H1 (cell line): ENCODE results near the gene THBS1. TPM values are rescaled to one million over a fixed set of nuclear protein-coding genes. Genes with fewer than 3 reads are reported as not detected.

Experiments
- CTCF ChIA-PET: fragments of 300-600 bp; sonication (Branson Sonifier 250); formaldehyde crosslinking; loops from one replicate; lab custom pipeline; 2021; ENCODE audit not compliant: partially characterized antibody; lab: Charles Lee
- POLR2A ChIA-PET: fragments of 300-600 bp; sonication (Branson Sonifier 250); formaldehyde crosslinking; loops from one replicate; lab custom pipeline; 2021; ENCODE audit warnings: inconsistent platforms; ENCODE audit not compliant: partially characterized antibody; lab: Charles Lee
- DNase-seq, 2 experiments: peaks; one replicate each; pipeline versions ENCODE4 v3.0.0 to v3.0.0-alpha.2; 2010 to 2022; ENCODE audit warnings: low spot score in 2 of 2, low read depth in 1 of 2, mixed read lengths in 1 of 2
- FAIRE-seq: peaks from 2 replicates; lab custom pipeline; 2011; peaks lifted over from hg19 to GRCh38; lab: Jason Lieb, UNC
- H2AFZ ChIP-seq: 2 replicates; pipeline ENCODE4 v1.8.1; 2012; ENCODE audit warnings: low read length, inconsistent platforms
- H2AK5ac ChIP-seq: 2 replicates; pipeline ENCODE4 v1.6.1; 2013; ENCODE audit warnings: low read depth, low read length
- H2BK120ac ChIP-seq: replicated peaks from 2 replicates; pipeline ENCODE3; 2013; ENCODE audit warnings: low read depth, low read length, inconsistent platforms
- H2BK12ac ChIP-seq: 2 replicates; pipeline ENCODE4 v1.6.1; 2013; ENCODE audit warnings: low read depth, low read length
- H2BK15ac ChIP-seq: 2 replicates; pipeline ENCODE4 v1.6.1; 2013; ENCODE audit warnings: low read length
- H2BK20ac ChIP-seq: 2 replicates; pipeline ENCODE4 v1.6.1; 2013; ENCODE audit warnings: low read length
- H2BK5ac ChIP-seq: 2 replicates; pipeline ENCODE4 v1.6.1; 2013; ENCODE audit warnings: low read depth, low read length
- H3K14ac ChIP-seq: 2 replicates; pipeline ENCODE4 v1.6.1; 2013; ENCODE audit warnings: inconsistent platforms; ENCODE audit not compliant: insufficient read length
- H3K18ac ChIP-seq: 2 replicates; pipeline ENCODE4 v1.6.1; 2013; ENCODE audit warnings: low read length; ENCODE audit errors: extremely low read depth
- H3K23ac ChIP-seq: 2 replicates; pipeline ENCODE4 v1.6.1; 2013; ENCODE audit warnings: inconsistent platforms; ENCODE audit not compliant: insufficient read length
- H3K23me2 ChIP-seq: 2 replicates; pipeline ENCODE4 v1.6.1; 2013; ENCODE audit warnings: low read depth, low read length
- H3K27ac ChIP-seq: 2 replicates; pipeline ENCODE4 v1.6.1; 2011; ENCODE audit warnings: low read depth, low read length, inconsistent platforms
- H3K27me3 ChIP-seq, 4 experiments: replicated peaks in 1 of 4; 1 replicate in 1 of 4; 2 replicates in 3 of 4; pipeline versions ENCODE4 v1.6.1 to v1.8.1; 2011 to 2013; ENCODE audit warnings: low read length in 3 of 4, mild to moderate bottlenecking in 3 of 4, inconsistent platforms in 2 of 4, mixed read lengths in 2 of 4, moderate library complexity in 1 of 4; ENCODE audit not compliant: control insufficient read depth in 3 of 4, insufficient read depth in 3 of 4; ENCODE audit errors: extremely low read depth in 1 of 4
- H3K36me3 ChIP-seq, 4 experiments: 2 replicates each; pipeline versions ENCODE4 v1.6.1 to v1.8.1; 2011 to 2013; ENCODE audit warnings: mild to moderate bottlenecking in 4 of 4, low read length in 3 of 4, moderate library complexity in 2 of 4, control low read depth in 1 of 4, inconsistent platforms in 1 of 4; ENCODE audit not compliant: insufficient read depth in 4 of 4, control insufficient read depth in 2 of 4
- H3K4ac ChIP-seq: replicated peaks from 2 replicates; pipeline ENCODE3; 2013; ENCODE audit warnings: low read length, low read depth, mixed read lengths, inconsistent platforms; ENCODE audit not compliant: insufficient read length
- H3K4me1 ChIP-seq, 4 experiments: replicated peaks in 1 of 4; 1 replicate in 1 of 4; 2 replicates in 3 of 4; pipeline versions ENCODE4 v1.6.1 to v1.8.1; 2011 to 2013; ENCODE audit warnings: low read length in 3 of 4, inconsistent platforms in 2 of 4, mixed read lengths in 1 of 4; ENCODE audit not compliant: insufficient read depth in 4 of 4, control insufficient read depth in 3 of 4
- H3K4me2 ChIP-seq, 2 experiments: 2 replicates each; pipeline versions ENCODE4 v1.6.1 to v1.8.1; 2011 to 2013; ENCODE audit warnings: low read depth in 2 of 2, low read length in 2 of 2, control low read depth in 1 of 2, inconsistent platforms in 1 of 2, mild to moderate bottlenecking in 1 of 2; ENCODE audit not compliant: insufficient read depth in 1 of 2
- H3K4me3 ChIP-seq, 4 experiments: fragments of 200-600, 300-600 bp in 1 of 4; sonication (generic), shearing (Covaris generic), sonication (Bioruptor Twin) in 1 of 4; 2 replicates each; pipeline versions ENCODE4 v1.5.1 to v1.8.1; 2011 to 2016; ENCODE audit warnings: low read length in 4 of 4, low read depth in 3 of 4, control low read depth in 2 of 4, inconsistent platforms in 2 of 4, mild to moderate bottlenecking in 2 of 4, mixed read lengths in 1 of 4, moderate library complexity in 1 of 4; ENCODE audit not compliant: insufficient read depth in 2 of 4; ENCODE audit errors: extremely low read depth in 1 of 4
- H3K56ac ChIP-seq: replicated peaks from 2 replicates; pipeline ENCODE3; 2013; ENCODE audit warnings: low read depth, mild to moderate bottlenecking, mixed read lengths, low read length, inconsistent platforms; ENCODE audit not compliant: insufficient read length
- H3K79me1 ChIP-seq: 2 replicates; pipeline ENCODE4 v1.6.1; 2013; ENCODE audit warnings: low read depth, low read length, control low read depth
- H3K79me2 ChIP-seq, 2 experiments: 2 replicates each; pipeline versions ENCODE4 v1.6.1 to v1.8.1; 2012 to 2013; ENCODE audit warnings: low read length in 2 of 2, mild to moderate bottlenecking in 2 of 2, inconsistent platforms in 1 of 2; ENCODE audit not compliant: insufficient read depth in 2 of 2, control insufficient read depth in 1 of 2
- H3K9ac ChIP-seq, 4 experiments: replicated peaks in 1 of 4; 1 replicate in 1 of 4; 2 replicates in 3 of 4; pipeline versions ENCODE4 v1.6.1 to v1.8.1; 2011 to 2013; ENCODE audit warnings: low read depth in 3 of 4, low read length in 3 of 4, control low read depth in 2 of 4, mild to moderate bottlenecking in 2 of 4, moderate library complexity in 2 of 4, inconsistent platforms in 1 of 4; ENCODE audit errors: extremely low read depth in 1 of 4
- H3K9me3 ChIP-seq, 2 experiments: 2 replicates each; pipeline versions ENCODE4 v1.6.1 to v1.8.1; 2012 to 2013; ENCODE audit warnings: mild to moderate bottlenecking in 2 of 2, moderate library complexity in 2 of 2, control low read depth in 1 of 2, inconsistent platforms in 1 of 2, low read depth in 1 of 2, low read length in 1 of 2, mixed read lengths in 1 of 2; ENCODE audit not compliant: insufficient read depth in 2 of 2
- H4K20me1 ChIP-seq, 2 experiments: replicated peaks in 1 of 2; 2 replicates each; pipeline versions ENCODE3 to v1.8.1; 2011 to 2013; ENCODE audit warnings: inconsistent platforms in 2 of 2, low read length in 2 of 2, mild to moderate bottlenecking in 1 of 2; ENCODE audit not compliant: insufficient read depth in 2 of 2, control insufficient read depth in 1 of 2
- H4K5ac ChIP-seq: 2 replicates; pipeline ENCODE4 v1.6.1; 2013; ENCODE audit warnings: low read length, low read depth, mixed read lengths, inconsistent platforms; ENCODE audit not compliant: insufficient read length
- H4K8ac ChIP-seq: 2 replicates; pipeline ENCODE4 v1.8.0; 2013; ENCODE audit warnings: mild to moderate bottlenecking, moderate library complexity, low read length, inconsistent platforms; ENCODE audit not compliant: insufficient read depth; ENCODE audit errors: extremely low read depth
- H4K91ac ChIP-seq: replicated peaks from 2 replicates; pipeline ENCODE3; 2013; ENCODE audit warnings: low read length, mixed read lengths, inconsistent platforms; ENCODE audit not compliant: insufficient read length
- PHF8 ChIP-seq: fragments of 200-600 bp; sonication (generic); conservative IDR thresholded peaks from 2 replicates; pipeline ENCODE4 v1.7.1; 2012; ENCODE audit warnings: low read depth, mild to moderate bottlenecking, inconsistent platforms, low read length, moderate library complexity
- TCF12 ChIP-seq: IDR thresholded peaks from 2 replicates; pipeline ENCODE4 v1.6.1; 2011; ENCODE audit warnings: low read depth, mild to moderate bottlenecking, low read length
- WGBS, 2 experiments: shearing (Covaris generic) in 1 of 2; methylation state at CpG; one replicate each; pipeline versions ENCODE4 v1.1.6 to v1.1.7; 2013 to 2015; ENCODE audit warnings: low lambda C conversion rate in 2 of 2, mixed read lengths in 2 of 2, inconsistent platforms in 1 of 2, low coverage in 1 of 2, missing lambda C conversion rate in 1 of 2; ENCODE audit not compliant: insufficient replicate concordance in 2 of 2, insufficient coverage in 1 of 2, insufficient read length in 1 of 2; ENCODE audit errors: extremely low coverage in 1 of 2, missing lambda C conversion rate in 1 of 2; 5-methylcytosine and 5-hydroxymethylcytosine counted together
- polyA plus RNA-seq, 7 experiments: library from polyadenylated mRNA; depleted of rRNA in 3 of 7; stranded (reverse) in 5 of 7; unstranded in 2 of 7; fragments of >200 nt in 5 of 7; fragments of 200-250 nt in 2 of 7; gene quantifications; 1 replicate in 5 of 7; 2 replicates in 1 of 7; 4 replicates in 1 of 7; pipeline versions ENCODE4 v1.2.1 to v1.2.3, GENCODE V29; 2011 to 2013; ENCODE audit warnings: missing spikeins in 2 of 7, mixed read lengths in 2 of 7
- total RNA-seq: library from RNA; stranded (reverse); fragmentation: NEBNext Ultra II Directional; extraction: Animal tissue kit (Norgen Biotek cat#: 25700); gene quantifications from 2 replicates; pipeline ENCODE4 v1.2.1, GENCODE V29; 2021

The THBS1 gene
- total and polyA plus RNA-seq, 2 of the 8 experiments (the other 6 are each of a cell fraction or from before 2014, with no cell fraction given), result 10.3 to 63.3 TPM

DNA sequence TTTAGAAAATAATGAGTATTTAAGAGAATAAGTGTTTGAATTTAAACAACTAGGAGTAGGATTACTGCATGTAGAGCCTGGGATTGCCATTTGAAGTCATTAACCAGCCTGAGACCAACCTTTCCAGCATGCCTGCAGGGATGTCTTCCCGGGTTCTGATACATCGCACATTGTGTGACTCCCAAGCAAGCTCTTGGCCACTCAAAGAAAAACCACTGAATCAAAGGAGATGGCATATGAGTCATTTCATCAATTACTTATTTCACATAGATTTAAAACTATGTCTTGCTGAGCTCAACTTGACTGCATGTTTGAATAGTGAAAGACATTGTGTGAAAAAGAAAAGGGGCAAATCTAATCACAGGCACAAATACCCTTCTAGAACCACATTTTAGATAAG, 15.0 kb upstream of the THBS1 start:
- no peaks in the 10 kb centered on the region for H3K27me3 ChIP-seq
- H2AK5ac ChIP-seq, result no peak overlapping the region
- H2BK12ac ChIP-seq, result no peak overlapping the region
- H3K18ac ChIP-seq, result no peak overlapping the region
- H3K27ac ChIP-seq, result no peak overlapping the region
- no peaks in the 10 kb centered on the region for H3K9me3 ChIP-seq
- no peaks in the 10 kb centered on the region for H3K23me2 ChIP-seq
- H2BK15ac ChIP-seq, result no peak overlapping the region
- H3K4me2 ChIP-seq, result no peak overlapping the region
- H3K56ac ChIP-seq, result no peak overlapping the region
- H2BK120ac ChIP-seq, result no peak overlapping the region
- H3K79me1 ChIP-seq, result no peaks in the 10 kb centered on the region
- H4K8ac ChIP-seq, result no peak overlapping the region
- WGBS, 2 experiments, result 97% methylated on average over 2 of the region's 2 CpGs; no CpG with 5 or more reads in 1 of the 2 experiments
- no peak overlapping the region for H2BK20ac ChIP-seq
- H3K9ac ChIP-seq, result no peak overlapping the region
- no peak overlapping the region for H2AFZ ChIP-seq
- FAIRE-seq, result no peak
- H3K4me1 ChIP-seq, result no peaks in the 10 kb centered on the region
- H4K91ac ChIP-seq, result no peak overlapping the region
- no peaks in the 10 kb centered on the region for H3K79me2 ChIP-seq
- H2BK5ac ChIP-seq, result no peak overlapping the region
- no peak overlapping the region for H3K4ac ChIP-seq
- H4K20me1 ChIP-seq, result no peaks in the 10 kb centered on the region
- POLR2A ChIA-PET, result no interaction called here
- H4K5ac ChIP-seq, result no peak overlapping the region
- no peaks in the 10 kb centered on the region for H3K36me3 ChIP-seq
- H3K4me3 ChIP-seq, result no peak overlapping the region
- no peak overlapping the region for H3K23ac ChIP-seq
- no peak overlapping the region for H3K14ac ChIP-seq
- CTCF ChIA-PET, result interaction anchor here (1.6 kb wide), 1 partner anchor 22 kb away, joined by 4 read pairs; no protein-coding TSS in a partner anchor
- TF ChIP-seq TCF12, result no peak
- no peak for TF ChIP-seq PHF8
- TF ChIP-seq, all 59 proteins: peak for 0
- no peak for DNase-seq
